Activated T-helper 1 cell treated with Interleukin-2 at 50 U/mL for 16 hours (primary cell): ENCODE results near the gene ACCSL.

ENCODE experiments used
- DNase-seq: peaks from one replicate; pipeline ENCODE4 v3.0.0-alpha.2; 2020; ENCODE audit warnings: low read depth

ACCSL gene

DNA sequence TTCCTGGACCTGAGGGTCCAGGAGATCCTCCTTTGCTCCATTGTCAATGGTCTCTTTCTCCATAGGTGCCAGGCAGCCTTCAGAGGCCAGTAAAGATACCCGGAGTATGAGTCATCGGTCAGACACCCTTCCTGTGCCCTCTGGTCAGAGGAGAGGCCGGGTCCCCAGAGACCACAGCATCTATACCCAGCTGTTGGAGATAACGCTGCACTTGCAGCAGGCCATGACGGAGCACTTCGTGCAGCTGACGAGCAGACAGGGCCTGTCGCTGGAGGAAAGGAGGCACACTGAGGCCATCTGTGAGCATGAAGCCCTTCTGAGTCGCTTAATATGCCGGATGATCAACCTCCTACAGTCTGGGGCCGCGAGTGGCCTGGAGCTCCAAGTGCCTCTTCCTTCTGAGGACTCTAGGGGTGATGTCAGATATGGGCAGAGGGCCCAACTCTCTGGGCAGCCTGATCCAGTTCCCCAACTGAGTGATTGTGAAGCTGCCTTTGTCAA is at the start of gene ACCSL:
ACCSL (plus strand) TSS at position 51 of the 501 bp plus-strand sequence; CDS start at position 107, 56 bp downstream.
- no peak for DNase-seq

DNA sequence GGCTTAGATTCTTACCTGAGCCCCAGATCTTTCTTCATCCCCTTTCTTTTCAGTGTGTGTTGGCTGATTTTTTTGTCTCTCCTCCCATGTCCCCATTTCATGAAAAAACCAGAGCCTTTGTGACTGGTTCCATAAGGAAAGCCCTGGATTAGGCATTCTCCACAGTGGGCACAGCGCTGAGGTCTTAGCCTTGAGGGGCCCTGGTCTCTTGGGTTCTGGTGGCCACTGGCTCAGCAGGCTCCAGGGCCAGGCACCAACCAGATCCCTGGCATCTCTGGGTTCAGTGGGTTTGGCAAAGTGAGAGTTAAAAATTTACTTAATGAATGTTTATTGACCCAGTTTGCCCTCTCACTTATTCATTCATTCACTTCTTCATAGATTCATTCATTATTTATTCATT is 49.5 kb upstream of the ACCSL start:
- no peak for DNase-seq

DNA sequence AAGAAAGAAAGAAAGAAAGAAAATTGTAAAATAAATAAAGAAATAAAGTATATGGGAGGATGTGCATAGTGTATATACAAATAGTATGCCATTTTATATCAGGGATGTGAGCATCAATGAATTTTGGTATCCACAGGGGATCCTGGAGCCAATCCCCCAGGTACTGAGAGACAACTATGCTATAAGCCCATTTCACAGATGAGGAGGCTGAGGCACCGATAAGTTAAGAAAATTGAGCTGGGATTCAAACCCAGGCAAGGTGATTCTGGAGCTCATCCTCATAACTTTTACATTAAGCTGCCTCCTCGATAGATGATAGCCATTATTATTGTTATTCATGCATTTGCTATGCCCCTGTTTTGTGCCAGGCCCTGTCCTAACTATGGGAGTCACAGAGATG is 47.0 kb upstream of the ACCSL start:
- DNase-seq: no peak

DNA sequence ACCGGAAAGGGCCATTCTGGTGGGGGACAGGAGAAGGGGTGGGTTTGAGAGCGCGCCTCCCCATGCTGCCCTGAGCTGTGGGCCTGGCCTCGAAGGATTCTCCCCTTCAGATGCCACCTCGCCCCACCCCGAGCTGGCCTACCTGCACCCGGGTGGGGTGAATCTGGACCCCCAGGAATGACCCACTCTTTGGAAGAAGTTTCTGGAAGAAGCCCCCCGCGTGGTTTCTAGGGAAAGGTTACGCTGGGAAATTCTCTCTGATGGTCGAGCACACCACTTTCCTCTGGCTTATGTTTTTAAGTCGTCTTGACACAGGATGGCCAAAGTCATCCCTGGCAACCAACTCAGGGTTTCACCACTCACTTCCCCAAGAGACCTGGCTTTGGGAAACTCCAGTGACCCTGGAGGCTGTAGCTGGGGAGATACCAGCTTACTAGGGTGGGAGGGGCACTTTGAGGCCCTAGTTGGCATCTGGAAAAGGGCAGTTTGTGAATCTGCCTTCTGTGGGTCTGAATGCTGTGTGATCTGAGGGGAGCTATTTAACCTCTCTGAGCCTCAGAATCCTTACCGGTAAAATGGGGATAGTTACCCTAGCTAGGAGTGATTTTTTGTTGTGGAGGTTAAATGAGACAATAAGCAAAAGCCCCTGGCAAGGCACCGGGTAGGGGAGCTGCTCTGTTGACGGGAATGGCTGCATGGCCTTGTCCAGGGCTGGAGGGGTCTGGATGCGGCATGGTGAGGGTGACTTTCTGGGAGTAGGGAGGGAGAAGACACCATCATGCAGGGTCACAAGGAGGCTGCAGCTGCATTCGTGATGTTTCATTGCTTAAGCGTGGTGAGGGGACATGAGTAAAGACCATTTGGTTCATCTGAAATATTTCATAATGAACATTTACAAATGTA is 45.3 kb upstream of the ACCSL start:
- DNase-seq: no peak

DNA sequence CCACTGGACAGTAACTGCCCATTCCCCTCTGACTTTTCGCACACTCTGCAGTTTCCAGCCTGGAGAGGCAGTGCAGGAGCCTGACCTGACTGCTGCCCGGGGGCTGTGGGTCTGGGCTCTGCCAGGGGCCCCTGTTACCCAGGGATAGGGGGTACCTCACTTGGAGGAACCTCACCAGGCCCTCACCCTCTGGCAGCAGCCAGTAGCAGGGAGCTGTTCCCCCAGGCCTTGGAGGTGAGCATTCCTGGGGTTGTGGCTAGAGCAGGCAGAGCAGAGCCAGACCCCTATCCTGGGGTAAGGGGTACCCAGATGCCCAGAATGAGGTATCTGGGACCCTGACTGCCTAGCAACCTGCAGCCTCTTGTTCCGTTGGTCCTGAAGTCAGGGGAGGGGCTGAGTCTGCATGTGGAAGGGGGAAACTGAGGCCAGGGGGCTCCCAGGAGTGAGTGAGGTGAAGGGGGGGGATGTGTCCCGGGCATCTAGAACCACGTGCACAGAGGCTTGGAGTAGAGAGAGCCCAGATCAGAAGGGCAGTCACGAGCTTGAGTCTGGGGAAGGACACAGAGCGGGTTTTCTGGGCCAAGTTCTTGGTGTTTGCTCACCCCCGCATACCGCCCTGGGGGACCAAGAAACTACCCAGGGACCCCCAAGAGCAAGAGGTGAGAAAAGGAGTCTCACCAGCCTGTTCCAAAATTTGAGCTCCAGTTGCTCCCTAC is 43.9 kb upstream of the ACCSL start:
- no peak for DNase-seq

DNA sequence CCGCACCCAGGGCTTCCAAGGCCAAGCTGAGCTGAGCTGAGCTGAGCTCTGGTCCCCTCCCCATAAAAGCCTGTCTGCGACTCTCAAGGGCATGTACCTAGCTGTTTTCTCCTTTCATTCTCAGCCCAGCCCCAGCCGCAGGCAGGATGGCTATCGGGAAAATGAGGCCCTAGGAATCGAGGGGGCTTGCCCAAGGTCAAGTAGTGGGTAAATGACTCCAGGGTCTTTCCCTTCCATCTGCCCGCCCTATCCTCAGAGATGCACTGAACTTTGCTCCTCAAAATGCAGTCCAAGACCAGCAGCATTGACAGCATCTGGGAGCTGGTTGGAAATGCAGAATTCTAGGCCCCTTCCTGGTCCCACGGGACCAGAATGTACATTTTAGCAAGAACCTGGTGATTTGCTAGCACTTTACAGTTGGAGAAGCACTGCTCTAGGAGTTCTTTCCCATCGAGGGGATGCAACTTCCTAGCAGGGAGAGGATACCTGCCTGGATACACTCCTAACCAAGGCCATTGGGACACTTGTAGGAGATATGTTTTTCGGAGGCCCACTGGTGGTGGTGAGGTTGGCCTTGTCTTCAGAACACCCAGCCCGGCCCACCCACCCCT is 43.2 kb upstream of the ACCSL start:
- DNase-seq: no peak

DNA sequence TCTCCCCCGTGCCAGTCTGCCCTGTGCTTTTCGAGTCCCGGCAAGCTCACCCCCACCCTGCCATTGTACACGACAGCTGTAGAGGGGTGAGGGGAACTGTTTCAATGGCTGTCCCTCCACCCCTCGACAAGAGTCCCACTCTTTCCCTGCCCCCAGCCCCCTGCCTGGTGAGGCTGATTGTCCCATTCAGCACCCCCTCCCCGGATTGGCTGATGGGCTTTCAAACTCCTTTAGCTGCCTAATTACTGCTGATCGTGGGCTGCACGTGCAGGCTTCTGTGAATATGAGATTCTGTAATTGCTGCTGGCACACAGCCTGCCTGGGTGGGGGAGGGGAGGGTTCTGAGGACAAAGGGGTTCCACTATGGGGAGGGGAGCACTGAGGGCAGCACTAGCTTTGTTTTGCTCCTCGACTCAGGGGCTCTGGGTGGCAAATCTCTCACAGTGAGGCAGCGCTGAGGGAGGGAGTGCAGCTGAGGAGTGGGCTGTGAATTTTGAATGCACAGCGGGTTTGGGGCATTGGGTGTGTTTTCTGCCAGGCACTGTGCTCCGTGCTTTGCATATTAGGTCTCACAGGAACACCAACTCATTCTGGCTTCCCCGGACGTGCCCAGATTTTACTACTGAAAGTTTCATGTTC is 42.6 kb upstream of the ACCSL start:
- no peak for DNase-seq

DNA sequence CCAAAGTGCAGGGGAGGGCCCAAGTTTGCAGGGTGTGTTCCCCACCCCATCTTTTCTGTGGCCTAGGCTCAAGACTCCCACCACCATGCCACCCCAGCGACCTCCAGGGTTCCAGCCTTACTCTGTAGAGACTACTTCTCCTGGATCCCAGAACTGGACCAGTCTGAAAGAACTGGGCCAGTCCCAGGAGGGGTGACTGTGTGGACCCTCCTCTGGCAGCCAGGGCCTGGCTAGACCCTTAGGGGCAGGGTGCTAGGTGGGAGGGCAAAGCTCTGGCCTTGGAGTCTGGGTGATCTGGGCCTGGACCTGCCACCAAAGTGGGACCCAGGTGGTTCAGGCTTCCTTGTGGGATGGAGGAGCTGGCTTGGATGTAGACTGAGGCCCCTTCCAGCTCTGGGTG is 41.8 kb upstream of the ACCSL start:
- no peak for DNase-seq

DNA sequence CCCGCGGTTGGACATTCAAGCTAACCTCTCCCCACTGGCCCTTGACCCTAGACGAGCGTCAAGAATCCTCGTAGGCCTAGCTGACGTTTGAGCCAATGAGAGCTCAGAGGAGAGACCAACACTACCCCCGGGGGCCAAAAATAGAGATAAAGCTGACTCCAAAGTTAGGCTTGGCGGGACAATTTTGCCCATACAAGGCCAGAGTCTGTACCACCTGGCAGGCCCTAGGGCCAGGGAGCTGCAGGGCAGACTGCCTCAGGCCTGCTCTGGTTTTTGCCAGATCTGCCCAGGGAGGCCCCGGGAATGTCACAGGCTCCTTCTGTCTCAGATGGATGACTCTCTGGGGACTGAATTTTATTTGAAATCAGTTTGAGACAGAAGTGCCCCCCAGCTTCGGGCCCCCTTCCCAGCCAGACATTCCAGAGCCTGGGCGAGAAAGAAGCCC is 40.8 kb upstream of the ACCSL start:
- no peak for DNase-seq

DNA sequence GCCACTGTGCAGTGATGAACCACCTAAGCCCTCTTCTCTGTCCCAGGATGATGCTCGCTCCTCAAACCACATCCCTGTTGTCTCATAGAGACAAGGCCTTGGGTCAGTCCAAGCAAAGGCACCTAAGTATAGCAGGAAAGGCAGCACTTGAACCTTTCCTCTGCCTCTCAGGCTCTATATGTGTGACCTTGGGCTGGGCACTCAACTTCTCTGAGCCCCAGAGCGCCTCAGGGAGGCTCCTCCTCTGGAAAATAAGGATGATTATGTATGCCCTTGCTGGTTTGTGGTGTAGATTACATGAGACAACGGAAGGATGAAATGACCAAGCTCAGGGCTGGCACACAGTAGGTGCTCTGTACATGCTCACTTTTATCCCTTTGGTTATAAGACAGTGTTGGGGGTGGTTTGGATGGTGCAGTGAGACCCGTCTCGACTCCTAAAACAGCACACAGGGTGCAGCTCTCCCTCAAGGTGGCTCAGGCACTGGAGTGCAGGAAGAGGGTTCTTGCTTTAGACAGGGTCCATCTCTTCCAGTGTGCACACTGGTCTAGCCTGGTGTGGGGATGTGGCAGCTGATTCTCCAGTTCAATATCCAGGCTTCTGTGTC is 40.2 kb upstream of the ACCSL start:
- no peak for DNase-seq

DNA sequence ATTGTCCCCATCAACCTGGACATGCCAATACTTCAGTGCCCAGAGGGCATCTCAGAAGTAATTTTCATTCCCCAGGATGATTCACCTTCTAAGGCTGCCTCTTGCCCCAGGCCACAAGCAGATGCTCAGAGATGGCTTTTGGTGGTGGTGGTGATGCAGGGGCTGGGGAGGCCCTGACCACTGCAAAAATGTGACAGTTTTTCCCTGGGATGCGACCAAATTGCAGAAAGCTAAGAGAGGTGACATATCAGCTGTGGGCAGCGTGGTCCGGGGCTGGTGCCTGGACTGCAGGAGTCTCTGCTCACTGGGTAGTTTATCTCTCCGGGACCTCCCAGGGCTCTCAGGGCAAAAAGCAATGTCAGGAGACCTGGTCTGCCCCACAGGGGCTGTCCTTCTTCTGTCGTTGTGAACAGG is 39.7 kb upstream of the ACCSL start:
- no peak for DNase-seq

DNA sequence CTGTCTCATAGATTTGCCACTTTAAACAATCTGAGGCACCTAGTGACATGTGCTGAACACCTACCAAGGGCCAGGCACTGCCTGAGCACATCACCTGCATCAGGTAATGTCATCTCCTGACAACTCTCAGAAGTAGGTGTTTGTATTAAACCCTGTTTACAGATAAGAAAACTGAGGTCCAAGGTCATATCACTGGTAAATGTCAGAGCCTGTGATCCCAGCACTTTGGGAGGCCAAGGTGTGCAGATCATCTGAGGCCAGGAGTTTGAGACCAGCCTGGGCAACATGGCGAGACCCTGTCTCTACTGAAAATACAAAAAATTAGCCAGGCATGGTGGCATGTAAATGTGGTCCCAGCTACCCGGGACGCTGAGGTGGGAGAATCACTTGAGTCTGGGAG is 39.1 kb upstream of the ACCSL start:
- no peak for DNase-seq

DNA sequence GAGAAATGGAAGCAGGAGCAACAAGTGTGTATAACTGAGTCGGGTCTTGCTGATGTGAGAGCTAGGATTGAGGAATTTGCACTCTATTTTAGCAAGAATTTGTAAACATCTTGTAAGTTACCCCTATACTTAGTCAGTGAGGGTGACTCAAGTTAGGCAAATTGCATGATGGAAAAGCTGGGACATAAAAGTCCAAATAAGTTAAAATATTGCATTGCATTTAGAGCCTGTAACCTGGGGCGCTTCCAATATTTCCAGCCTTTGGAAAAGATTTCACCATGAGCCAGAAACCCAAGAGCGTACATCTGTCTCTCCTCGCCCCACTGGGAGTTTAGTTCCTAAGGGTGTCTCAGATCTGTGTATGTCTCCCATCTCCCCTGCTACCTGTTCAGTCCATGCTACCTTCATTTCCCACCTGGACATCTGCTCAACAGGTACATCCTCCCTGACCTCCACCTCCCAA is 37.0 kb upstream of the ACCSL start:
- DNase-seq: no peak

DNA sequence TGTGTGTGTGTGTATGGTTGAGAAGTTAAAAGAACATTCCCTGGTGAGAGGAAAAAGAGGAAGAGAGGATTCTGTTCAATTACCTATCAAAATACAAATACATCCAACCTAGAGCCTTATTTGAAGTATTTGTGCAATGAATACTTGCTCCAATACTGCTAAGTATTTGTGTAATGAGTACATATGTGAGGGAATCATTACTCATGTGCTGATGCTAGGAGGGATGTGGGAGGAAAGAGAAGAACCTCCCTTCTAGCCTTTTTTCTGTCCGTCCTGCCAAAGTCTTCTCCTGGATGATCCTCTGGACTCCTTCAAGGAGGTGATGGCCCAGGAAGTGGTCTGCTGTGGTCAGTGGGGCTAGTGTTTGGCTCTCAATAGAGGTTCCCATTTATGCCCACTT is 36.0 kb upstream of the ACCSL start:
- DNase-seq: no peak

DNA sequence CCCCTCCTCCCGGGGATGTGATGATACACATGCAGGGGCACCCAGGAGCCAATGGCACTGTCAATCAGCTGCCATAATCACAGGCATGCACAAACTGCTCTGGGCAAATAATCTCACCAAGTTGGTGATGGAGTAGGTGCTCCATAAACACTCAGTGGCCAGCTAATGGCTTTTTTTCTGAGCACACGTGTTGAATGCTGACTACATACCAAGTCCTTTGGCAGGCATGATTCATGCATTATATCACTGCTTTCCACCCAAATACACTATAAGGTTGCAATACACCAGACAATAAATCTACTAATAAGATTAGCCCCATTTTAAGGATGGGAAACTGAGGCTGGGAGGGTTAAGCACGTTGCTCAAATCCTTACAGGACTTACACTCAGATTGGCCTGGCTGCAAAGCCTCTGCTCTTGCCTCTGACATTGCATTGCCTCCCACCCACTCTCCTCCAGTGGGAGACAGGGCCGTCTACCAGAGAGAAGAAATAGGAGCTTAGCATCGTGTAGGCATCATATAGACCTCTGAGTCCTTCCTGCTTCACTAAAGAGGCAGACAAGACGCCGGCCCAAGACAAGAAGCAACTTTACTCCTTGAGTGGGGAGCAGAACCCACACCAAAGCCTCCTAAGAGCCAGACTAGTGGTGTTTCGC is 32.7 kb upstream of the ACCSL start:
- DNase-seq: no peak

DNA sequence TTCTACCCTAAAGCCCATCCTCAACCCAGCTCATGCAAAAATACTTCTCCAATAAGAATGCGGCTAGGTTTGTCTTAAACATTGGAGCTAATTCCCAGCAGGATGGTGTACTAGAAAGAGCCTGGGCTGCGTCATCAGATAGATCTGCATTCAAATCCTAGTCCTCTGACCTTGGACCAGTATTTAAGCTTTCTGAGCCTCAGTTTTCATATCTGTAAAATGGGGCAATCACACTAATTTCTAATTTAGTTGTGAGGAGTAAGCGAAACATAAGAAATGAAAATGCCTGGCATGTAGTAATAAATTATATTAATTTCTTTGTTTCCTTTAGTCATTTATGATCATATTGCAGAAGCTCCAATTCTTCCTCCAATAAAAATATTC is 32.2 kb upstream of the ACCSL start:
- DNase-seq: no peak

DNA sequence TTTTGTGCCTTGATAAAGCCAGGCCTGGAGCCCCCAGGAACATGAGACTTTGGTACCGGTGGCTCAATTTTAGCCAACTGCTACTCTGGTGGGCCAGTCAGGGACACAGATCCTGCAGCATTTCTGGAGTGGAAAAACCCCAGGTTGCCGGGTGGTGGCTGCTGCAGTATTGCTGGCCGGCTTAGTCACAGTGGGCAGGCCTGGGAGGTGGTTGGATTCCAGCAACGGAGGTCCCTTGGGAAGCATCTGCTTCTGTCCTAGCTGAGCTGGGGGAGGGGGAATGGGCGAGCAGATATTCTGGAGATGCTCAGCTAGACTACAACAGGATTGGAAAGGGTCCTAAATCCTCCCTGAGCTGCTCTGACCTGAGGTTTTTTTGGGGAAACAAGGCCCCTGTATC is 31.6 kb upstream of the ACCSL start:
- no peak for DNase-seq

DNA sequence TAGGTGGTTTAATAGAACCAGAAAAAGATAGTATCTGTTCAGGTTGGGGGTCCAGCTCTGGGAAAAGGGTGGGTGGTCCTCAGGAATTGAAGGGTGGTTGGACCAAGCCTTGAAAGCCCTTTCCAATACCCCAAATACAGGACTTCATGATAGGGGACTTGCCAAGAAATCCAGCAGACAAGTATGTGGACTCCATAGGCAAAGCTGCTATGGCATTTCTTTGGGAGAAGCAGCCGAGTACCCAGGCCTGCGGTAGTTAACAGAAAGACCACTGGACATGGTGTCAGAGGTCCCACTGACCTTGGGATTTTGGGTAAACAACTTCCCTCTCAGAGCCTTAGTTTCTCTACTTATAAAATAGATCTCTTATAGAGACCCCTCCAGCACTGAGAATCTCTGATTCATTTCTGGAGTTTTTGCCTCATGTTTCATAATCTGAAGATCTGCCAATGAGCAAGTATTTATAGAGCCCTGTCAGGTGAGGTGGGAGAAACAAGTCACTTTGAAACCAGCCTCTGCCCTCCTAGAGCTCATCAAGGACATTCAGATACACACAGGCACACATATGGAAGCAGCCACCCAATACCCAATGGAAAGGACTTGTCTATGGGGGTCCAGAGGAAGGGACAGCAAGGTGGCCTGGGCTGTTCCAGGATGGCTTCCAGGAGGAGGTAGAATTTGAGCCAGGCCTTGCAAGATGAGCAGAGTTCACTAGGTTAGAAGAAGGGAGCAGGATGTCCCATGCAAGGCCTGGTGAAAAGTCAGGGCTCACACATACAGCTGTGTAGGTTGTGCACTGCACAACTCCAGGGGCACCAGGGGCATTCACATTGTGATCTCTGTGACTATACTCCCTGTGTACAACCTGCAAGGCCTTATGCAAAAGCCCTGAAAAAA is 31.0 kb upstream of the ACCSL start:
- no peak for DNase-seq

DNA sequence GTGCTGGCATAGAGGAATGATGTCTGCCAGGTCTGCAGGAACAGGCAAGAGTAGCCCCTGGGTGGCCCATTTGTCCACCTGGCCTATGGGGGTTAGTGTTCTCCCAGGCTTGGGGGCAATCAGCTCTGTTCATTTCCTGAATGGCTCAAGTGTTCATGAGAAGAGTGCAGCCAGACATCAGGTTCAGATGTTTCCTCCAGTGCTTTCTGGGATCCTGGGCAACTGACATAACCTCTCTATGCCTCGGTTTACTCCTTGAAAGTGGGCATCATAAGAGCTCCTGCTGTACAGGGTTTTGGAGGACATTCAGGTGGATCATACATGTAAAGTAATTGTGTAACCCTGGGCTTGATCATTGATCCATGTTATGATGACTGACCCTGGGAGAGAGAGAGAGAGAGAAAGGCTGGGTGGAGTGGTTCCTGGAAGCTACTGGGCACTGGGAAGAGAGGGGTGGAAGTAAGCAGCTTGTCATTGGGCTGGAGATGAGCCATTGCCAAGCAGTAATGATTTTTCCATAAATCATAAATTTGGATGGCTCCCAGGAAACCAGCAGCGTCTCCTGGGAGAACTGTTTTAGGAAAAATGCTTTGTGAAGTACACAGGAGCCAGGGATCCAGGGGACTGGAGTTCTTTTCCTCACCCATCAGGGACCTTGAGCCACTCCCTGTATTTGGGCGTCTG is 30.2 kb upstream of the ACCSL start:
- DNase-seq: no peak

DNA sequence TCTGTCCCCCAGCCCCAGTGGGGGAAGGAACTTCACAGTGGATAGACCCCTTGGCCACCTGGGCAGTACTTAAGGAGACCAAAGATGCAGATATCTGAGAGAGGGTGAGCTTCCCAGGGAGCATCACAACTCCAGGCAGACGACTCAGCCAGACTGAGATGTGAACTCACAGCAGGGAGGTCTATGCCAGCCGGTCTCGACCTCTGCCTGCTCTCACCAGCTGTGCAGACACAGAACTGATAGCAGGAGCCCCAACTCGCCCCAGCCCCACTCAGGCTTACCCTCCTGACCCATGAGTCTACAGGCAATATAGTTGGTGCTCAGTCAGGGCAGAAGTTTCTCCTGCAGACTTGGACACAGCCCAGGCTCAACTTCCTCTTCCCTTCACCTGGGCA is 29.7 kb upstream of the ACCSL start:
- no peak for DNase-seq
